Endothelial cell (in vitro differentiated cells): Measurements from ENCODE around the gene CTNNA3. TPM values are rescaled to one million over a fixed set of nuclear protein-coding genes. Genes with fewer than 3 reads are reported as not detected.

Source experiments
- DNase-seq: peaks from one replicate; pipeline ENCODE4 v3.0.0; 2021; ENCODE audit warnings: low spot score
- H3K27ac Mint-ChIP-seq: one replicate; pipeline ENCODE4 v1.8.0; 2021; ENCODE audit warnings: mixed read lengths, inconsistent platforms; ENCODE audit not compliant: unreplicated experiment
- H3K27me3 Mint-ChIP-seq: one replicate; pipeline ENCODE4 v1.8.0; 2021; ENCODE audit warnings: mild to moderate bottlenecking, moderate library complexity, mixed read lengths, inconsistent platforms; ENCODE audit not compliant: unreplicated experiment
- H3K36me3 Mint-ChIP-seq: one replicate; pipeline ENCODE4 v1.8.0; 2021; ENCODE audit warnings: mild to moderate bottlenecking, low read depth, mixed read lengths, inconsistent platforms; ENCODE audit not compliant: unreplicated experiment
- H3K4me1 Mint-ChIP-seq: one replicate; pipeline ENCODE4 v1.8.0; 2021; ENCODE audit warnings: mild to moderate bottlenecking, mixed read lengths, inconsistent platforms; ENCODE audit not compliant: unreplicated experiment
- H3K4me3 Mint-ChIP-seq: one replicate; pipeline ENCODE4 v1.8.0; 2021; ENCODE audit warnings: mild to moderate bottlenecking, mixed read lengths, inconsistent platforms; ENCODE audit not compliant: unreplicated experiment
- H3K9me3 Mint-ChIP-seq: one replicate; pipeline ENCODE4 v1.8.0; 2021; ENCODE audit warnings: mixed read lengths, inconsistent platforms; ENCODE audit not compliant: unreplicated experiment
- CTCF ChIP-seq: fragments of 200-600 bp; sonication (generic); IDR thresholded peaks from one replicate; pipeline ENCODE4 v1.5.0; 2021; ENCODE audit warnings: antibody characterized with exemption; ENCODE audit not compliant: unreplicated experiment
- total RNA-seq: library from RNA; stranded (reverse); fragmentation: NEBNext Ultra II Directional; extraction: Animal tissue kit (Norgen Biotek cat#: 25700); gene quantifications from one replicate; pipeline ENCODE4 v1.2.1, GENCODE V29; 2021; ENCODE audit not compliant: unreplicated experiment

Gene CTNNA3
- total RNA-seq, 1 donor from 2014 or later = 2.3 TPM

GRCh38 chr10:67608001-67608400, 88.0 kb downstream of the CTNNA3 start:
- no peak for TF ChIP-seq CTCF
- H3K9me3 Mint-ChIP-seq = no peaks in the 10 kb centered on the region
- DNase-seq = no peak
- no peak overlapping the region for H3K27ac Mint-ChIP-seq
- no peaks in the 10 kb centered on the region for H3K27me3 Mint-ChIP-seq
- H3K36me3 Mint-ChIP-seq = no peaks in the 10 kb centered on the region
- H3K4me3 Mint-ChIP-seq = no peak overlapping the region
- peaks cover 9% of the 10 kb centered on the region for H3K4me1 Mint-ChIP-seq

DNA sequence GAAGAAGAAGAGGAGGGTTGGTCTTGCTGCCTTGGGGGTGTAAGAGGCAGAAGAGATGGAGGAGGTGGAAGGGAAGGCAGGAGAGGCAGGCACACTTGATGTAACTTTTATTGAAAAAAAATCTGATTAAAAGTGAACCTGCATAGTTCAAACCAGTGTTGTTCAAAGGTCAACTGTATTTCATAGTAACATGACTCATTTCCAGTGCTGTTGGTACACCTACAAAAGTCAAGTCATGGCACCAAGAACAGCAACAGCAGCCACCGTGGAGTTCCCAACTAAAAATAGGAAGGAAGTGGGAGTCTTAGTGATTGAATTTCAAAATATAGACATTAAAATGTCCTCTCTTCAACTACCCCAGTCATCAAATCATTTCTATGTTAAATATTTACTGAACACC, 88.5 kb downstream of the CTNNA3 start:
- DNase-seq = no peak
- Mint-ChIP-seq H3K4me1 (peaks cover 9% of the 10 kb centered on the region), H3K9me3 (no peaks in the 10 kb centered on the region), H3K36me3 (no peaks in the 10 kb centered on the region), H3K27me3 (no peaks in the 10 kb centered on the region), H3K27ac (no peak overlapping the region), H3K4me3 (no peak overlapping the region)
- no peak for TF ChIP-seq CTCF

DNA sequence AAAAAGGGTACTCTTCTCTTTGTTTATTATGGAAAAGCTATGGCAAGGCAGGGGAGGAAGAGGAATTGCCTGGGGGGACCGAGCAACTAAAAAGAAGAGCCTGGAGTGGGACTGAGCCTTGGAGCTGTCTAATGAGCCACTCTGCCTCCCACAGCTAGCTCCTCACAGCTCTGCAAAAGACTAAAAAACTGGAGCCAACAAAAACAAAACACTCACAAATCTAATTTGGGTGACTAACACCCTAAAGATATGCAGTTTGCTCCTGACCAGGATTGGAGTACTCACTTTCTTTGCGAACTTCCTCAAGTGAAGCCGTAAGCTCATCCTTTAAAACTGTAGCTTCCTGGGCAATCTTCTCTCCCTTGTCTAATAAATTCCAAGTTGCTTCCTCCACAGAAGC, 89.4 kb downstream of the CTNNA3 start:
- no peaks in the 10 kb centered on the region for H3K9me3 Mint-ChIP-seq
- no peaks in the 10 kb centered on the region for H3K36me3 Mint-ChIP-seq
- H3K4me3 Mint-ChIP-seq = no peak overlapping the region
- peaks cover 9% of the 10 kb centered on the region for H3K4me1 Mint-ChIP-seq
- H3K27ac Mint-ChIP-seq = no peak overlapping the region
- TF ChIP-seq CTCF = no peak
- H3K27me3 Mint-ChIP-seq = no peaks in the 10 kb centered on the region
- no peak for DNase-seq

- Mint-ChIP-seq H3K36me3 (no peaks in the 10 kb centered on the region), H3K4me1 (no peaks in the 10 kb centered on the region), H3K4me3 (no peak overlapping the region), H3K27me3 (no peaks in the 10 kb centered on the region), H3K27ac (no peak overlapping the region), H3K9me3 (no peaks in the 10 kb centered on the region)
- TF ChIP-seq CTCF = no peak
- DNase-seq = no peak
Observed at GRCh38 chr10:67603701-67604100, 92.3 kb downstream of the CTNNA3 start.

DNA sequence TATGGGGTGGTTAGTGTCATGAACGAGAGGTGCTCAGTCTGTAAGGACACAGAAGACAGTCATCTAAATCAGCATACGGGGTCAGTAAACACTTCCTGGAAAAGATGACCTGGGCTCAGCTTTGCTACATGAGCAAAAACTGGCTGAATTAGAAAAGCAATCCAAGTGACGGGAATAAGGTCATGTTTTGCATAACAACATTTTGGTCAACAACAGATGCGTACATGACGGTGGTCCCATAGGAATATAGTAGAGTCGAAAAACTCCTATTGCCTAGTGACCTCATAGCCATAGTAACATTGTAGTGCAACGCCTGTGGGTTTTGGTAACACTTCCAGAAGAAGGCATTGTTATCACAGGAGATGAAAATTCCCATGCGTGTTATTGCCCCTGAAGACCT, 92.9 kb downstream of the CTNNA3 start:
- no peak overlapping the region for H3K27ac Mint-ChIP-seq
- H3K9me3 Mint-ChIP-seq = no peaks in the 10 kb centered on the region
- no peaks in the 10 kb centered on the region for H3K4me1 Mint-ChIP-seq
- no peak for DNase-seq
- H3K27me3 Mint-ChIP-seq = peaks cover 1% of the 10 kb centered on the region
- no peak overlapping the region for H3K4me3 Mint-ChIP-seq
- H3K36me3 Mint-ChIP-seq = no peaks in the 10 kb centered on the region
- TF ChIP-seq CTCF = no peak
